K562 (cell line): ENCODE data around the gene ZBTB16.

Experiments used
- CHD2 ChIP-seq: IDR thresholded peaks from 2 replicates; pipeline ENCODE4 v1.6.1; 2011; ENCODE audit warnings: low read depth, low read length
- CTCF ChIP-seq, 3 experiments: IDR thresholded peaks in 2 of 3; conservative IDR thresholded peaks in 1 of 3; 2 replicates each; pipeline ENCODE4 v1.5.1; 2011 to 2012; ENCODE audit warnings: low read length in 3 of 3, mild to moderate bottlenecking in 3 of 3, control low read depth in 2 of 3, improper control_type of control experiment in 1 of 3, inconsistent platforms in 1 of 3, low read depth in 1 of 3, mixed read lengths in 1 of 3, moderate library complexity in 1 of 3; ENCODE audit not compliant: insufficient read depth in 2 of 3
- EP300 ChIP-seq: IDR thresholded peaks from 2 replicates; pipeline ENCODE4 v1.6.1; 2012; ENCODE audit warnings: low read length, improper control_type of control experiment
- NFYB ChIP-seq: IDR thresholded peaks from 2 replicates; pipeline ENCODE4 v1.6.1; 2011; ENCODE audit warnings: mild to moderate bottlenecking, moderate library complexity; ENCODE audit not compliant: insufficient read length; ENCODE audit errors: extremely low read depth
- RFX5 ChIP-seq: IDR thresholded peaks from 2 replicates; pipeline ENCODE4 v1.6.1; 2011; ENCODE audit warnings: low read depth, mild to moderate bottlenecking, improper control_type of control experiment, low read length
- SREBF2 ChIP-seq: sonication (generic); formaldehyde crosslinking; IDR thresholded peaks from 2 replicates; pipeline ENCODE4 v1.4.0; 2020; ENCODE audit warnings: mild to moderate bottlenecking, missing genetic modification reagents
- ZNF512 ChIP-seq: IDR thresholded peaks from 2 replicates; pipeline ENCODE4 v1.6.1; 2016; ENCODE audit warnings: missing genetic modification characterization, missing compliant biosample characterization

DNA sequence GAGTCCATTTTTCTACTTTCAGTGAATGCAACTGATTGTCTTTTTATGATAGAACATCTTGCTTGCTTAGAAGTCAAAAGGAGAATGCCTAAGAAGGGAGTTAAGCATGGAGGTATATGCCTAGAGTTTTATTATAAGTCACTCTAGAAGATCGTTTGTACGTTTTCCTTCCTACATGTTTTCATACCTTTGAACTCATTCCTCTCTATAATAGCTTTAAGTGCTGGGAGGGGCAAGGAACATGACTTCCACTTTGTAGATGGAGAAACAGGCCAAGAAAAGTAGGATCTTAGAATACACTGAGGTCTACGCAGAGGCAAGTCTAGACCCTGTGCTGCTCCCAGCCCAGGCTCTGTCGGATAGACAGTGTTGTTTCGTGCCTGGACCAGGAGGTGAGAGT is 114.3 kb downstream of the ZBTB16 start:
- TF ChIP-seq CHD2, result no peak
- no peak for TF ChIP-seq ZNF512 (tag)
- TF ChIP-seq NFYB, result no peak
- TF ChIP-seq CTCF (IDR thresholded peaks at IDR 0.05 in 2 of 3, conservative IDR thresholded peaks at IDR 0.05 in 1 of 3; ENCODE audit: insufficient read depth in 2 of 3, low read depth in 1 of 3, low read length in 3 of 3), result no peak
- TF ChIP-seq RFX5, result no peak
- no peak for TF ChIP-seq EP300
- TF ChIP-seq SREBF2 (CRISPR knock-in tag), result no peak
